GM21786 (cell line): ENCODE results near the gene KIF1C.
A peak's percentile ranks its signal among the peaks of the same experiment; 100 is the strongest.

ENCODE experiments used
- ATAC-seq: cut with Tn5 transposase; IDR thresholded peaks from one replicate; pipeline ENCODE4 v1.9.1; 2021; ENCODE audit not compliant: unreplicated experiment

KIF1C gene

GRCh38 chr17:4997302-4998026, at the start of gene KIF1C, which contains the start of gene INCA1:
Gene KIF1C, plus strand, starts transcription at chr17:4997950. Its CDS starts 2,297 bp downstream, at chr17:5000247.
Gene INCA1, minus strand, starts transcription at chr17:4997522. Its CDS starts 3,085 bp downstream, at chr17:4994437.
- peak; percentile 82 for ATAC-seq

GRCh38 chr17:4948166-4948930, 49.4 kb upstream of the KIF1C start, which contains the start of gene PFN1:
Gene PFN1, minus strand, starts transcription at chr17:4948530. Its CDS starts 136 bp downstream, at chr17:4948394.
- ATAC-seq: no peak

GRCh38 chr17:4948931-4949320, 48.8 kb upstream of the KIF1C start:
- ATAC-seq: no peak

- no peak for ATAC-seq
These were observed 48.3 kb upstream of the KIF1C start for GRCh38 chr17:4949321-4950074.

GRCh38 chr17:4950075-4950745, 47.5 kb upstream of the KIF1C start:
- ATAC-seq: no peak

GRCh38 chr17:4950746-4951204, 47.0 kb upstream of the KIF1C start, which contains the start of gene ENO3:
Gene ENO3, plus strand, starts transcription at chr17:4951119. Its CDS starts 711 bp downstream, at chr17:4951830.
- ATAC-seq: no peak

GRCh38 chr17:4951486-4951885, 46.3 kb upstream of the KIF1C start:
- no peak for ATAC-seq

GRCh38 chr17:4953451-4953961, 44.2 kb upstream of the KIF1C start:
- no peak for ATAC-seq

GRCh38 chr17:4955091-4955490, 42.7 kb upstream of the KIF1C start:
- no peak for ATAC-seq

- no peak for ATAC-seq
These were observed 41.2 kb upstream of the KIF1C start for GRCh38 chr17:4956493-4957061.

GRCh38 chr17:4958102-4958501, 39.6 kb upstream of the KIF1C start:
- ATAC-seq: no peak

- no peak for ATAC-seq
These were observed 38.3 kb upstream of the KIF1C start for GRCh38 chr17:4959261-4959965.

GRCh38 chr17:4960279-4960922, 37.3 kb upstream of the KIF1C start:
- ATAC-seq: no peak

- no peak for ATAC-seq
These were observed 32.3 kb upstream of the KIF1C start for GRCh38 chr17:4965311-4965986.

GRCh38 chr17:4966844-4967538, 30.8 kb upstream of the KIF1C start:
- peak; percentile 85 for ATAC-seq

GRCh38 chr17:4967539-4968485, 29.9 kb upstream of the KIF1C start, which contains the start of gene SPAG7:
Gene SPAG7, minus strand, starts transcription at chr17:4967817. Its CDS starts 13 bp downstream, at chr17:4967804.
- ATAC-seq: peak; percentile 56
